K562 (cell line): ENCODE measurements around the gene ALDH5A1. TPM values are rescaled to one million over a fixed set of nuclear protein-coding genes. Genes with fewer than 3 reads are reported as not detected.

Experiments used
- ATAC-seq: fragments of 200-7000 bp; cut with Tn5 transposase; 3 replicates; pipeline ENCODE4 v1.9.1; 2020; ENCODE audit warnings: moderate library complexity
- BruUV-seq: library from RNA; stranded (reverse); fragments of 400-500 nt; replicated peaks from 2 replicates; lab custom pipeline; 2021; lab: Mats Ljungman, UMichigan
- CTCF ChIA-PET: fragments of 300-600 bp; formaldehyde crosslinking; extraction: SDS; loops from one replicate; lab custom pipeline; 2021; ENCODE audit warnings: low intra/inter-chr PET ratio; lab: Yijun Ruan, JAX
- POLR2A ChIA-PET: fragments of 300-600, 350-650 bp; sonication (Branson Sonifier 250); formaldehyde crosslinking; extraction: SDS; loops from one replicate; lab custom pipeline; 2021; ENCODE audit warnings: antibody characterized with exemption, inconsistent platforms; lab: Yijun Ruan, JAX
- DNase-seq, 4 experiments: peaks; one replicate each; pipeline versions ENCODE4 v3.0.0 to v3.0.0-alpha.2; 2011 to 2018; ENCODE audit warnings: low spot score in 3 of 4, mixed read lengths in 3 of 4; ENCODE audit errors: extremely low read depth in 1 of 4
- FAIRE-seq: peaks from 2 replicates; lab custom pipeline; 2011; peaks lifted over from hg19 to GRCh38; lab: Jason Lieb, UNC
- H2AFZ ChIP-seq: 2 replicates; pipeline ENCODE4 v1.6.0; 2011; ENCODE audit warnings: low read depth, low read length, control low read depth, inconsistent platforms
- H3K27ac ChIP-seq: fragments of 200-600 bp; 3 replicates; pipeline ENCODE4 v1.8.0; 2011; ENCODE audit warnings: low read depth, mild to moderate bottlenecking, control low read depth, inconsistent platforms, low read length, moderate library complexity, mixed read lengths; ENCODE audit errors: extremely low read depth
- H3K27me3 ChIP-seq, 2 experiments: fragments of 300-600 bp in 1 of 2; 2 replicates in 1 of 2; 3 replicates in 1 of 2; pipeline versions ENCODE4 v1.6.0 to v1.8.0; 2011; ENCODE audit warnings: inconsistent platforms in 2 of 2, low read length in 2 of 2, mild to moderate bottlenecking in 1 of 2, mixed read lengths in 1 of 2, moderate library complexity in 1 of 2; ENCODE audit not compliant: control insufficient read depth in 2 of 2, insufficient read depth in 2 of 2
- H3K36me3 ChIP-seq: fragments of 300-600 bp; 3 replicates; pipeline ENCODE4 v1.8.0; 2011; ENCODE audit warnings: mild to moderate bottlenecking, low read length, inconsistent platforms; ENCODE audit not compliant: control insufficient read depth, insufficient read depth
- H3K4me1 ChIP-seq, 2 experiments: fragments of 200-600 bp in 1 of 2; replicated peaks in 1 of 2; 2 replicates in 1 of 2; 3 replicates in 1 of 2; pipeline versions ENCODE4 v1.5.1 to v1.8.0; 2011; ENCODE audit warnings: inconsistent platforms in 2 of 2, low read length in 2 of 2, mild to moderate bottlenecking in 1 of 2, mixed read lengths in 1 of 2, moderate library complexity in 1 of 2; ENCODE audit not compliant: control insufficient read depth in 2 of 2, insufficient read depth in 2 of 2
- H3K4me2 ChIP-seq: 2 replicates; pipeline ENCODE4 v1.6.1; 2011; ENCODE audit warnings: low read length, control low read depth, inconsistent platforms, mixed read lengths; ENCODE audit not compliant: insufficient read depth
- H3K4me3 ChIP-seq: fragments of 200-600 bp; sonication (generic), shearing (Covaris generic); 2 replicates; pipeline ENCODE4 v1.5.1; 2016; ENCODE audit warnings: control low read depth, inconsistent platforms
- H3K79me2 ChIP-seq: fragments of 200-600 bp; 3 replicates; pipeline ENCODE4 v1.8.0; 2011; ENCODE audit warnings: low read length, inconsistent platforms; ENCODE audit not compliant: control insufficient read depth, insufficient read depth
- H3K9ac ChIP-seq, 2 experiments: 2 replicates each; pipeline versions ENCODE4 v1.6.0 to v1.6.1; 2011; ENCODE audit warnings: low read depth in 2 of 2, low read length in 2 of 2, control low read depth in 1 of 2, inconsistent platforms in 1 of 2, mild to moderate bottlenecking in 1 of 2, mixed read lengths in 1 of 2; ENCODE audit not compliant: insufficient read depth in 1 of 2
- H3K9me1 ChIP-seq: one replicate; pipeline ENCODE4 v1.6.0; 2011; ENCODE audit warnings: inconsistent platforms, mild to moderate bottlenecking, low read length, moderate library complexity; ENCODE audit not compliant: control insufficient read depth, insufficient read depth
- H3K9me3 ChIP-seq: replicated peaks from 2 replicates; pipeline ENCODE4 v1.5.1; 2011; ENCODE audit warnings: low read depth, low read length, inconsistent platforms; ENCODE audit not compliant: control insufficient read depth, insufficient read depth
- H4K20me1 ChIP-seq: replicated peaks from 2 replicates; pipeline ENCODE4 v1.6.1; 2011; ENCODE audit warnings: low read length, inconsistent platforms, mixed read lengths; ENCODE audit not compliant: control insufficient read depth, insufficient read depth
- NFIC ChIP-seq: fragments of 450-650 bp; IDR thresholded peaks from 2 replicates; pipeline ENCODE4 v1.6.1; 2017; ENCODE audit warnings: mild to moderate bottlenecking, inconsistent platforms
- NR1H2 ChIP-seq: sonication (generic); formaldehyde crosslinking; IDR thresholded peaks from 2 replicates; pipeline ENCODE4 v1.4.0; 2020; ENCODE audit warnings: mild to moderate bottlenecking, missing genetic modification reagents
- STAT5A ChIP-seq: IDR thresholded peaks from 2 replicates; pipeline ENCODE4 v1.6.1; 2012; ENCODE audit warnings: low read length, inconsistent platforms, borderline replicate concordance
- TCFL5 ChIP-seq: fragments of 250-450 bp; sonication (Bioruptor Pico); conservative IDR thresholded peaks from 2 replicates; pipeline ENCODE4 v1.6.1; 2021; ENCODE audit warnings: mild to moderate bottlenecking, moderate library complexity, matching md5 sums
- WGBS: fragments of 100-300 bp; shearing (Covaris generic); methylation state at CpG from one replicate; pipeline ENCODE4 v1.1.6; 2016; ENCODE audit warnings: low coverage, mixed read lengths; ENCODE audit not compliant: insufficient coverage; ENCODE audit errors: missing lambda C conversion rate; 5-methylcytosine and 5-hydroxymethylcytosine counted together
- in situ Hi-C: fragments of 300-500 bp; cut with MboI; formaldehyde crosslinking; loops from 4 replicates; pipeline ENCODE4 v1.15.0; 2018; ENCODE audit warnings: inconsistent platforms, mixed read lengths
- intact Hi-C: fragments of 100-400 bp; cut with micrococcal nuclease; formaldehyde crosslinking; loops from 2 replicates; pipeline ENCODE4 v1.14.2; 2022
- polyA plus RNA-seq, 8 experiments: library from polyadenylated mRNA; depleted of rRNA in 4 of 8; stranded (reverse) in 5 of 8; unstranded in 3 of 8; fragments of >200 nt; fragmentation: Nextera tagmentation in 2 of 8; fragmentation: Illumina TruSeq in 1 of 8; extraction: Ambion mirVana in 2 of 8; extraction: Trizol in 1 of 8; gene quantifications; 2 replicates each; pipeline versions ENCODE4 v1.2.1 to v1.2.3, GENCODE V29; 2011 to 2014; ENCODE audit warnings: inconsistent platforms in 1 of 8, missing spikeins in 1 of 8
- total RNA-seq, 7 experiments: library from RNA; depleted of rRNA in 6 of 7; stranded (reverse); fragments of >200 nt in 6 of 7; fragmentation: Illumina TruSeq in 2 of 7; extraction: Trizol in 2 of 7; gene quantifications; 2 replicates each; pipeline versions ENCODE4 v1.2.1 to v1.2.3, GENCODE V29; 2011 to 2021; ENCODE audit warnings: low replicate concordance in 1 of 7

Gene ALDH5A1
- total and polyA plus RNA-seq, 9 of the 15 experiments (the other 6 are each of a cell fraction or from before 2014, with no cell fraction given), result 2.2 to 19.7 (median 9.5) TPM

- no peaks in the 10 kb centered on the region for H3K9me1 ChIP-seq
- no peak overlapping the region for H3K4me2 ChIP-seq
- intact Hi-C loops, result no loop called here
- DNase-seq (no peak), ATAC-seq (no peak), FAIRE-seq (no peak)
- H3K4me1 ChIP-seq, result peaks cover 3% of the 10 kb centered on the region in 2 experiments; a peak in 2 of 5 replicates
- no peaks in the 10 kb centered on the region for H3K79me2 ChIP-seq
- ChIA-PET CTCF (no interaction called here), POLR2A (no interaction called here)
- no TSS peak for BruUV-seq
- no peaks in the 10 kb centered on the region for H3K27me3 ChIP-seq
- H2AFZ ChIP-seq, result no peak overlapping the region
- in situ Hi-C loops, result no loop called here
- H3K36me3 ChIP-seq, result no peaks in the 10 kb centered on the region
- 0 out of 2 replicates have a peak, but pooled peaks cover 3% of the 10 kb centered on the region for H4K20me1 ChIP-seq
- 24% methylated on average over 4 of the region's 4 CpGs for WGBS
- H3K4me3 ChIP-seq, result no peak overlapping the region
- no peak overlapping the region for H3K27ac ChIP-seq
- TF ChIP-seq TCFL5 (CRISPR knock-in tag) (no peak), STAT5A (no peak)
- H3K9ac ChIP-seq, result no peak overlapping the region
- no peaks in the 10 kb centered on the region for H3K9me3 ChIP-seq
Observed at GRCh38 chr6:24445704-24446103, 49.1 kb upstream of the ALDH5A1 start.

- no peaks in the 10 kb centered on the region for H3K36me3 ChIP-seq
- no peak for FAIRE-seq
- TF ChIP-seq NFIC (peak; percentile 57), NR1H2 (CRISPR knock-in tag) (no peak)
- TF ChIP-seq, all 486 proteins: peak for 1
- peaks cover 3% of the 10 kb centered on the region in 2 experiments; a peak in 2 of 5 replicates for H3K4me1 ChIP-seq
- ChIA-PET POLR2A (no interaction called here), CTCF (no interaction called here)
- no peak for ATAC-seq
- intact Hi-C loops (no loop called here), in situ Hi-C loops (no loop called here)
- no peak overlapping the region for H2AFZ ChIP-seq
- no peaks in the 10 kb centered on the region for H3K27me3 ChIP-seq
- 0 out of 2 replicates have a peak, but pooled peaks cover 3% of the 10 kb centered on the region for H4K20me1 ChIP-seq
- no peak overlapping the region for H3K4me3 ChIP-seq
- no peaks in the 10 kb centered on the region for H3K79me2 ChIP-seq
- no peak overlapping the region for H3K9ac ChIP-seq
- no TSS peak for BruUV-seq
- H3K27ac ChIP-seq, result no peak overlapping the region
- H3K9me3 ChIP-seq, result no peaks in the 10 kb centered on the region
- H3K4me2 ChIP-seq, result no peak overlapping the region
- no peaks in the 10 kb centered on the region for H3K9me1 ChIP-seq
- DNase-seq, result no peak
- 30% methylated on average over 7 of the region's 7 CpGs for WGBS
Observed at GRCh38 chr6:24446670-24447069, 48.1 kb upstream of the ALDH5A1 start.
